SIG-M5 (cell line): ENCODE results near the gene SF3B1.
A peak's percentile ranks its signal among the peaks of the same experiment; 100 is the strongest.
"Not testable (repeated sequence)": the region's sequence is repeated elsewhere in the genome, so short reads cannot be mapped to it uniquely, and the experiment has no call there.

Experiments used
- DNase-seq: peaks from one replicate; lab custom pipeline; 2025; lab: John Stamatoyannopoulos, UW

Gene SF3B1, protein sequence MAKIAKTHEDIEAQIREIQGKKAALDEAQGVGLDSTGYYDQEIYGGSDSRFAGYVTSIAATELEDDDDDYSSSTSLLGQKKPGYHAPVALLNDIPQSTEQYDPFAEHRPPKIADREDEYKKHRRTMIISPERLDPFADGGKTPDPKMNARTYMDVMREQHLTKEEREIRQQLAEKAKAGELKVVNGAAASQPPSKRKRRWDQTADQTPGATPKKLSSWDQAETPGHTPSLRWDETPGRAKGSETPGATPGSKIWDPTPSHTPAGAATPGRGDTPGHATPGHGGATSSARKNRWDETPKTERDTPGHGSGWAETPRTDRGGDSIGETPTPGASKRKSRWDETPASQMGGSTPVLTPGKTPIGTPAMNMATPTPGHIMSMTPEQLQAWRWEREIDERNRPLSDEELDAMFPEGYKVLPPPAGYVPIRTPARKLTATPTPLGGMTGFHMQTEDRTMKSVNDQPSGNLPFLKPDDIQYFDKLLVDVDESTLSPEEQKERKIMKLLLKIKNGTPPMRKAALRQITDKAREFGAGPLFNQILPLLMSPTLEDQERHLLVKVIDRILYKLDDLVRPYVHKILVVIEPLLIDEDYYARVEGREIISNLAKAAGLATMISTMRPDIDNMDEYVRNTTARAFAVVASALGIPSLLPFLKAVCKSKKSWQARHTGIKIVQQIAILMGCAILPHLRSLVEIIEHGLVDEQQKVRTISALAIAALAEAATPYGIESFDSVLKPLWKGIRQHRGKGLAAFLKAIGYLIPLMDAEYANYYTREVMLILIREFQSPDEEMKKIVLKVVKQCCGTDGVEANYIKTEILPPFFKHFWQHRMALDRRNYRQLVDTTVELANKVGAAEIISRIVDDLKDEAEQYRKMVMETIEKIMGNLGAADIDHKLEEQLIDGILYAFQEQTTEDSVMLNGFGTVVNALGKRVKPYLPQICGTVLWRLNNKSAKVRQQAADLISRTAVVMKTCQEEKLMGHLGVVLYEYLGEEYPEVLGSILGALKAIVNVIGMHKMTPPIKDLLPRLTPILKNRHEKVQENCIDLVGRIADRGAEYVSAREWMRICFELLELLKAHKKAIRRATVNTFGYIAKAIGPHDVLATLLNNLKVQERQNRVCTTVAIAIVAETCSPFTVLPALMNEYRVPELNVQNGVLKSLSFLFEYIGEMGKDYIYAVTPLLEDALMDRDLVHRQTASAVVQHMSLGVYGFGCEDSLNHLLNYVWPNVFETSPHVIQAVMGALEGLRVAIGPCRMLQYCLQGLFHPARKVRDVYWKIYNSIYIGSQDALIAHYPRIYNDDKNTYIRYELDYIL

DNA sequence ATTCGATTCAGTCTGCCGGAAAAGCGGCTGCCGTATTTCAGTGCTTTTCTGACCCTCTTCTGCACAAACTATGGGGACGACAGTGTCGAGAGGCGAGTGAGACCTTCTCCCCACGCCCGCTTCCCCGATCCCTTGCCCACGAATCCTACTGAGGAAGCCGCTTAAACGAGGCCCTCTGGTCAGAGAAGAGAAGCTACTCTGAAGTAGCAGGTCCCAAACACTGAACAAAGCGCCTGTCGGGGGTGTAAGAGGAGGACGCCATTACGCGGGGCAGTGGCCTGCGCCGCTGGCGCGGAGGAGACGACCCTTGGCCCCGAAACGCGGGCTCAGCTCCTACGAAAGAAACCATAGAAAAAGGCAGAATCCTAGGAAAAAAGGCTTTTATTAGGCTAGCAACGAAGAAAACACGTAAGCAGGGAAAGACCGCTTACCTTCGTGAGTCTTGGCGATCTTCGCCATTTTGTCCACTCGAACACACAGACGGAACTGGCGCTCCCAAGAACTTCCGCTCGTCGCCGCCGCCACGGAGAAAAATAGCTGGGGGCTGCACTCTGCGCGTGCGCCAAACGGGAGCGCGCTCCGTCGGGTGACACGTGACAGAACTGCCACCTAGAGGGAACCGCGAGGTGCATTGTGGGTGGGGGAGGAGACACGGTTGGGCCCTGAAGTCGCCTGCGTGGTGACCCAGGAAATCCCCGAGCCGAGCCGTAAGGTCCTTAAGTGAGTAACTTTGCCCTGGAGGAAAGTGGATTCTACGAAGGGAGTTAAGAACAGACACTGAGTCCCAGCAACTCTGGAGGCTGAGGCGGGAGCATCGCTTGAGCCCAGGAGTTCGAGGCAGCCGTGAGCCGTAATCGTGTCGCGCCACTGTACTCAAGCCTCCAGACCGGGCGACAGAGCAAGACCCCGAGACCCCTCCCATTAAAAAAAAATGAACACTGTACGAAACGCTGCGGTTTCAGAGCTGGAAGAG is at the start of gene SF3B1:
Gene SF3B1 (minus strand): TSS at position 488 of the 973 bp plus-strand sequence. CDS start 29 bp downstream, at position 459.
- DNase-seq, result peak; percentile 82

- DNase-seq, result not testable (repeated sequence)
Measured at GRCh38 chr2:197484248-197484647, 49.4 kb upstream of the SF3B1 start.

- DNase-seq, result no peak
Measured at GRCh38 chr2:197480165-197481036, 45.6 kb upstream of the SF3B1 start.

DNA sequence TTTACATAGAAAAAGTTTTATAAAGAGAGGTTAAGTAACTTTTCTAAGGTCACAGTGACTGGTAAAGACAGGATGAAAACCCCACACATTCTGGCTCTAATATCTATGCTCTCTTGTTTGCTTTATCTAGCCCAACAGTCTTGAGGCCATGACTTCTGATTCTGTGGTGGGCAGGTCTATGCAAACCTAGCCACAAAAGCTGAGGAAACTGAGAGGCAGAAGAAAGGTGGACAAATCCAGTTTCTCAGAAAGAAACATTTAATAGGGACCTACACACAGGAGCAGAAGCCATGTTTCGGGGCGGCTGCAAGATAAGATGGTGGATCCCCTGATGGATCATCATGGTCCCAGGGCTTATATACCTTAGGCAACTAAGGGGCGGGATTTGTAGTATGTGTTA is 43.0 kb upstream of the SF3B1 start:
- no peak for DNase-seq

GRCh38 chr2:197472166-197472565 is 37.3 kb upstream of the SF3B1 start:
- DNase-seq, result no peak

- no peak for DNase-seq
Measured at GRCh38 chr2:197464175-197464574, 29.3 kb upstream of the SF3B1 start.

- no peak for DNase-seq
Measured at GRCh38 chr2:197461057-197461456, 26.2 kb upstream of the SF3B1 start.

GRCh38 chr2:197460649-197461048 is 25.8 kb upstream of the SF3B1 start:
- DNase-seq, result no peak

DNA sequence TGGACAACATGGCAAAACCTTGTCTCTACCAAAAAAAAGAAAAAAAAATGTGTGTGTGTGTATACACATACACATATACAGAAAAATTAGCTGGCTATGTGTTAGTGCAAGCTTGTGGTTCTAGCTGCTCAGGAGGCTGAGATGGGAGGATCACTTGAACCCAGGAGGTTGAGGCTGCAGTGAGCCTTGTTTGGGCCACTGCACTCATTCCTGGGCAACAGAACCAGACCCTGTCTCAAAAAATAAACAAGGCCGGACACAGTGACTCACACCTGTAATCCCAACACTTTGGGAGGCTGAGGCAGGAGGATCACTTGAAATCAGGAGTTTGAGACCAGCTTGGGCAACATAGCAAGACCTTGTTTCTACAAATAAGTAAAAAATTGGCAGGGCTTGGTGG is 20.6 kb upstream of the SF3B1 start:
- no peak for DNase-seq

- no peak for DNase-seq
Measured at GRCh38 chr2:197454923-197455322, 20.1 kb upstream of the SF3B1 start.

GRCh38 chr2:197453914-197454398 is 19.1 kb upstream of the SF3B1 start:
- peak; percentile 63 for DNase-seq

GRCh38 chr2:197453123-197453913 is 18.5 kb upstream of the SF3B1 start, which contains the start of gene COQ10B:
COQ10B (plus strand) TSS chr2:197453552; CDS start chr2:197453561, 9 bp downstream.
- DNase-seq, result peak; percentile 98

GRCh38 chr2:197452754-197453122 is 17.9 kb upstream of the SF3B1 start:
- DNase-seq, result no peak

DNA sequence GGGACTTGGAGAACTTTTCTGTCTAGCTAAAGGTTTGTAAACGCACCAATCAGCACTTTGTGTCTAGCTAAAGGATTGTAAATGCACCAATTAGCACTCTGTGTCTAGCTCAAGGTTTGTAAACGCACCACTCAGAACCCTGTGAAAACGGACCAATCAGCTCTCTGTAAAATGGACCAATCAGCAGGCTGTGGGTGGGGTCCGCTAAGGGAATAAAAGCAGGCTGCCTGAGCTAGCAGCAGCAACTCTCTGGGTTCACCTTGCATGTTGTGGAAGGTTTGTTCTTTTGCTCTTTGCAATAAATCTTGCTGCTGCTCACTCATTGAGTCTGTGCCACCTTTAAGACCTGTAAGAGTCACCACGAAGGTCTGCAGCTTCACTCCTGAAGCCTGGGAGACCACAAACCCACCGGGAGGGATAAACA is 16.1 kb upstream of the SF3B1 start:
- not testable (repeated sequence) for DNase-seq

- no peak for DNase-seq
Measured at GRCh38 chr2:197450465-197450864, 15.6 kb upstream of the SF3B1 start.

DNA sequence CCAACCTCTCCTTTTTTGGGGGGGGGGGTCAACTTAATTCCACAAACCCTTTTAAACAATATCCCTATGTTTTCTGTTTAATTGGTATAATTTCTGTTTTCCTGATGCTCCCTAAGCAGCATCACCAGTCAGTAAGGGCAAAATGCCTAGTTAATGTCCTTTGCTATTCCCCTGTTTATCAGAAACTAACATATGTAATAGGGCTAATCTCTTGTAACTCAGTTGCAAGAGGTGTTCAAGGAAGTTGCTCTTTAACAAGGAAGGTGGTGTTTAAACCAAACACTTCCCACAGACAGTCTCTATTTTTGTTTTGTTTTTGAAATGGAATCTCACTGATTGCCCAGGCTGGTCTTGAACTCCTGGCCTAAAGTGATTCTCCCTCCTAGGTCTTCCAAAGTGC is 12.0 kb upstream of the SF3B1 start:
- DNase-seq, result no peak

DNA sequence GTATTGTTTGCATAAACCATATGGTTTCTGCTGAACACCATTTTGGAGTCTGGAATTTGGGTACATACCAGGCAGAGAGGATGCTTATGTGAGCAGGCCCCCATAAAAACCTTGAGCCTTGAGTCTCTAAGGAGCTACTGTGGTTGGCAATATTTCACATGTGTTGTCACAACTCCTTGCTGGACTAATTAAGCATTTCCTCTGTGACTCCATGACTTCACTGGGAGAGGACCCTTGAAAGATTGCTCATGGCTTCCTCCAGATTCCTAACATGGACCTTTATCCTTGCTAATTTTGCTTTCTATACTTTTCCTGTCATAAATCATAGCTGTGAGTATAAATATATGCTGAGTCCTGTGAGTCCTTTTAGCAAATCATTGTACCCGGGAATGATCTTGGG is 10.9 kb upstream of the SF3B1 start:
- no peak for DNase-seq

DNA sequence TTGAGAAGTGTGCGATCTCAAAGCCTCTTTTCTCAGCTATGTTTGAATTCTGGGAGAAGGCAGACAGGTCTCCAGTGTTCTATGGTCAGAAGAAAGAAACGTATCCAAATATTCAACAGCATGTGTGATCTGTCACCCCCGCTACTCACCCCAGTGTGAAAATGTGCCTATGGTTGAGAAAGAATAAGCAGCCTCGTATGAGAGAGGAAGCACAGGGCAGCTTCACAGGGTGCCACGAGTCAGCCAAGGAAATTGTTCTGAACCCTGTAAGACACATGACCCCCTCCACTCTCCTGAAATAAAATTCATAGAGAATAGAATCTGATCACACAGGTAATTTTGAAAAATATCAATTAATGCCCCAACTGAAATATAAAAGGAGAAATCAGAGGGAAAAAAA is 8.0 kb upstream of the SF3B1 start:
- no peak for DNase-seq

- no peak for DNase-seq
Measured at GRCh38 chr2:197437380-197437779, 2.6 kb upstream of the SF3B1 start.
